HEK293T (cell line): ENCODE measurements around the gene GRID2.

Experiments used
- ARNT ChIP-seq: fragments of 450-650 bp; IDR thresholded peaks from 2 replicates; pipeline ENCODE4 v1.6.1; 2017; ENCODE audit warnings: mild to moderate bottlenecking
- BHLHE40 ChIP-seq: fragments of 450-650 bp; IDR thresholded peaks from 2 replicates; pipeline ENCODE4 v1.6.1; 2016; ENCODE audit warnings: mild to moderate bottlenecking, moderate library complexity, borderline replicate concordance
- ELF4 ChIP-seq: fragments of 450-650 bp; IDR thresholded peaks from 2 replicates; pipeline ENCODE4 v1.6.1; 2017; ENCODE audit warnings: antibody characterized with exemption
- FOXA1 ChIP-seq: fragments of 450-650 bp; IDR thresholded peaks from 2 replicates; pipeline ENCODE4 v1.6.1; 2016; ENCODE audit warnings: mild to moderate bottlenecking
- FOXK2 ChIP-seq: fragments of 450-650 bp; IDR thresholded peaks from 2 replicates; pipeline ENCODE4 v1.6.1; 2016; ENCODE audit warnings: mild to moderate bottlenecking
- L3MBTL2 ChIP-seq: fragments of 450-650 bp; conservative IDR thresholded peaks from 2 replicates; pipeline ENCODE4 v1.6.1; 2016; ENCODE audit warnings: mild to moderate bottlenecking
- LEF1 ChIP-seq: fragments of 450-650 bp; IDR thresholded peaks from 2 replicates; pipeline ENCODE4 v1.6.1; 2017; ENCODE audit warnings: mild to moderate bottlenecking, borderline replicate concordance
- PKNOX1 ChIP-seq: fragments of 450-650 bp; IDR thresholded peaks from 2 replicates; pipeline ENCODE4 v1.6.1; 2016
- SUZ12 ChIP-seq: fragments of 450-650 bp; IDR thresholded peaks from 2 replicates; pipeline ENCODE4 v1.6.1; 2016; ENCODE audit warnings: mild to moderate bottlenecking

GRCh38 chr4:92646826-92647225, 343.1 kb downstream of the GRID2 start:
- TF ChIP-seq LEF1: no peak
- TF ChIP-seq SUZ12: no peak
- TF ChIP-seq FOXA1: no peak
- no peak for TF ChIP-seq PKNOX1
- no peak for TF ChIP-seq L3MBTL2
- TF ChIP-seq FOXK2: no peak
- TF ChIP-seq ARNT: no peak
- TF ChIP-seq ELF4: no peak
- TF ChIP-seq BHLHE40: no peak
